Fibroblast of lung (primary cell): ENCODE data around the gene AVPI1.
A peak's percentile ranks its signal among the peaks of the same experiment; 100 is the strongest.

Experiments
- EZH2 ChIP-seq: IDR thresholded peaks from 2 replicates; pipeline ENCODE4 v1.5.1; 2012; ENCODE audit warnings: low read length, control low read depth, mild to moderate bottlenecking; ENCODE audit errors: missing control alignments
- TF ChIP-seq, protein P1 (sequence below), 2 donors: IDR thresholded peaks in 1 of 2; conservative IDR thresholded peaks in 1 of 2; 1 replicate in 1 of 2; 2 replicates in 1 of 2; pipeline ENCODE4 v1.5.1; 2011 to 2012; ENCODE audit warnings: low read length in 2 of 2, control low read depth in 1 of 2, inconsistent platforms in 1 of 2, low read depth in 1 of 2, mild to moderate bottlenecking in 1 of 2

DNA sequence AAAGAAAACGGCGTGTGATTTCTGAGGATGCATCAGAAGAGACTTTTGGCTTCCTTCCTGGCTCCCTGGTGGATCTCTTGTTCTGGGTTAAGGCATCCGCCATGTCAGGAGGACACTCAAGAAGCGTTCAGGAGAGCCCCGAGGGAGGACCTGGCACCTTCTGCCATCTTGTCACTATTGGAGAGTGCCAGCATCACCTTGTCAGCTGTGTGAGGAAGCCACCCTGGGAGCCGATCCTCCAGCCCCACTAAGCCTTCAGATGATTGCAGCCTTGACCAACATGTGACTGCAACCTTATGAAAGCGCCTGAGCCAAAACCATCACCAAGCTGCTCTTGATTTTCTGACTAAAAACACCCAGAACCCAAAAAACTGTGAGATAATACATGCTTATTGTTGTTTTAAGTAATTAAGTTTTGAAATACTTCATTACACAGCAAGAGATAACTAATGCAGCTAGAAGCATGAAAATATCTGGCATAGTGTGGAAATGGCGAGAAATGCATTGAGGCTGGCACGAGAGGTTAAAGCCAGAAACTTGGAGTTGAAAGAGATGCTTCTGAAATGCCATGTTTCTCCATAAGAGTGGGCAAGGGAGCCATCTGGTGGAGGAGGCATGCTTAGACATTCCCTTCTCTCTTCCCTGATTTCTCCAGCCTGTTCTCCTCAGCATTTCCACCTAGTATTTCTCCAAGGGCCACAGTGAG is 44.5 kb upstream of the AVPI1 start:
- TF ChIP-seq, protein P1, sequence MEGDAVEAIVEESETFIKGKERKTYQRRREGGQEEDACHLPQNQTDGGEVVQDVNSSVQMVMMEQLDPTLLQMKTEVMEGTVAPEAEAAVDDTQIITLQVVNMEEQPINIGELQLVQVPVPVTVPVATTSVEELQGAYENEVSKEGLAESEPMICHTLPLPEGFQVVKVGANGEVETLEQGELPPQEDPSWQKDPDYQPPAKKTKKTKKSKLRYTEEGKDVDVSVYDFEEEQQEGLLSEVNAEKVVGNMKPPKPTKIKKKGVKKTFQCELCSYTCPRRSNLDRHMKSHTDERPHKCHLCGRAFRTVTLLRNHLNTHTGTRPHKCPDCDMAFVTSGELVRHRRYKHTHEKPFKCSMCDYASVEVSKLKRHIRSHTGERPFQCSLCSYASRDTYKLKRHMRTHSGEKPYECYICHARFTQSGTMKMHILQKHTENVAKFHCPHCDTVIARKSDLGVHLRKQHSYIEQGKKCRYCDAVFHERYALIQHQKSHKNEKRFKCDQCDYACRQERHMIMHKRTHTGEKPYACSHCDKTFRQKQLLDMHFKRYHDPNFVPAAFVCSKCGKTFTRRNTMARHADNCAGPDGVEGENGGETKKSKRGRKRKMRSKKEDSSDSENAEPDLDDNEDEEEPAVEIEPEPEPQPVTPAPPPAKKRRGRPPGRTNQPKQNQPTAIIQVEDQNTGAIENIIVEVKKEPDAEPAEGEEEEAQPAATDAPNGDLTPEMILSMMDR (conservative IDR thresholded peaks at IDR 0.05 in 1 of 2, IDR thresholded peaks at IDR 0.05 in 1 of 2; ENCODE audit: low read depth in 1 of 2, low read length in 2 of 2): peak; percentile 87 to 94
- TF ChIP-seq EZH2: no peak
